ENCODE results near the gene NUDT5.
"Not testable (repeated sequence)": the region's sequence is repeated elsewhere in the genome, so short reads cannot be mapped to it uniquely, and the experiment has no call there.

Gene NUDT5

DNA sequence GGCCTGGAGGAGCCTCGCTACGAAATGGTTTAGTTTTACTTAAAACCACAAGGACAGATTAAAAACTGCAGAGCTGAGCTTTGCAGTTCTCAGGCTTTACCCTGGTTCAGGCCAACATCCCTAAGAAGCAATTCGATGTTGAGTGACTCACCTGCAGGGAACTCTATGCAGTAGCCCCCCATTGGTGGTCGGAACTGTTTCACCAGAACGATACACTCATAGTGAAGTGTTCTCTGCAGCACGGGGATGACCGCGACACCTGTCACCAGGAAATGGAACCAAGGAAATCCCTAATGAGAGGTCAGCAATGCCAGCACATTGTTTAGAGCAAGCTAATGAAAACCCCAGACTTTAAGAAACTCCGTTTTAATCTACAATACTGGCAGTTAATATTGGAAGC, 18.0 kb downstream of the NUDT5 start:
- Histone ChIP-seq H3K4me1 (ENCODE audit: control insufficient read depth, low read length) (no peaks in the 10 kb centered on the region), H3K36me3 (ENCODE audit: control insufficient read depth, low read length) (peaks cover 50% of the 10 kb centered on the region), H4K20me1 (ENCODE audit: control insufficient read depth, insufficient read depth, low read depth, low read length) (no peaks in the 10 kb centered on the region), H3K27ac (ENCODE audit: low read depth, low read length) (no peak overlapping the region), H3F3A (ENCODE audit: control insufficient read depth, insufficient read depth) (no peaks in the 10 kb centered on the region), H3K9me3 (ENCODE audit: control insufficient read depth, insufficient read depth, low read length) (no peaks in the 10 kb centered on the region), H3K4me2 (ENCODE audit: low read length) (no peak overlapping the region), H3K79me2 (ENCODE audit: control insufficient read depth, low read length) (no peaks in the 10 kb centered on the region), H3K4me3 (ENCODE audit: low read length) (no peak overlapping the region), H3K27me3 (ENCODE audit: control insufficient read depth, low read length) (no peaks in the 10 kb centered on the region), H3K9me2 (replicated peaks; ENCODE audit: control insufficient read depth, low read length) (no peaks in the 10 kb centered on the region)
- TF ChIP-seq EZH2phosphoT487 (IDR thresholded peaks at IDR 0.05; ENCODE audit: borderline replicate concordance, low read length), result no peak
- TF ChIP-seq, protein P1, sequence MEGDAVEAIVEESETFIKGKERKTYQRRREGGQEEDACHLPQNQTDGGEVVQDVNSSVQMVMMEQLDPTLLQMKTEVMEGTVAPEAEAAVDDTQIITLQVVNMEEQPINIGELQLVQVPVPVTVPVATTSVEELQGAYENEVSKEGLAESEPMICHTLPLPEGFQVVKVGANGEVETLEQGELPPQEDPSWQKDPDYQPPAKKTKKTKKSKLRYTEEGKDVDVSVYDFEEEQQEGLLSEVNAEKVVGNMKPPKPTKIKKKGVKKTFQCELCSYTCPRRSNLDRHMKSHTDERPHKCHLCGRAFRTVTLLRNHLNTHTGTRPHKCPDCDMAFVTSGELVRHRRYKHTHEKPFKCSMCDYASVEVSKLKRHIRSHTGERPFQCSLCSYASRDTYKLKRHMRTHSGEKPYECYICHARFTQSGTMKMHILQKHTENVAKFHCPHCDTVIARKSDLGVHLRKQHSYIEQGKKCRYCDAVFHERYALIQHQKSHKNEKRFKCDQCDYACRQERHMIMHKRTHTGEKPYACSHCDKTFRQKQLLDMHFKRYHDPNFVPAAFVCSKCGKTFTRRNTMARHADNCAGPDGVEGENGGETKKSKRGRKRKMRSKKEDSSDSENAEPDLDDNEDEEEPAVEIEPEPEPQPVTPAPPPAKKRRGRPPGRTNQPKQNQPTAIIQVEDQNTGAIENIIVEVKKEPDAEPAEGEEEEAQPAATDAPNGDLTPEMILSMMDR (IDR thresholded peaks at IDR 0.05; ENCODE audit: low read depth, low read length, poor library complexity, severe bottlenecking), result no peak

DNA sequence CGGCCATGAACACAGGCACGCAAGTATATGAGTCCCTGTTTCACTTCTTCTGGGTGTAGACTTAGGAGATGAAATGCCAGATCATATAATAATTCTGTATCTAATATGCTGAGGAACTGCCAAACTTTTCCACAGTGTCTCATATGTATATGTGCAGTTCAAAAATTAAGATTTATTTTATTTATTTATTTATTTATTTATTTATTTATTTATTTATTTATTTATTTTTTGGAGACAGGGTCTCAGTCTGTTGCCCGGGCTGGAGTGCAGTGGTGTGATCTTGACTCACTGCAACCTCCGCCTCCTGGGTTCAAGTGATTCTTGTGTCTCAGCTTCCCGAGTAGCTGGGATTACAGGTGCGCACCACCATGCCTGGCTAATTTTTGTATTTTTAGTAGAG, 24.2 kb downstream of the NUDT5 start:
- not testable (repeated sequence) for H3K4me3 ChIP-seq (ENCODE audit: low read length); H3K4me1 ChIP-seq (ENCODE audit: control insufficient read depth, low read length); H3K4me2 ChIP-seq (ENCODE audit: low read length); H3K27me3 ChIP-seq (ENCODE audit: control insufficient read depth, low read length); H4K20me1 ChIP-seq (ENCODE audit: control insufficient read depth, insufficient read depth, low read depth, low read length); H3K27ac ChIP-seq (ENCODE audit: low read depth, low read length); H3F3A ChIP-seq (ENCODE audit: control insufficient read depth, insufficient read depth); H3K9me2 ChIP-seq (replicated peaks; ENCODE audit: control insufficient read depth, low read length); H3K9me3 ChIP-seq (ENCODE audit: control insufficient read depth, insufficient read depth, low read length); H3K79me2 ChIP-seq (ENCODE audit: control insufficient read depth, low read length)
- H3K36me3 ChIP-seq (ENCODE audit: control insufficient read depth, low read length), result peaks cover 66% of the 10 kb centered on the region

DNA sequence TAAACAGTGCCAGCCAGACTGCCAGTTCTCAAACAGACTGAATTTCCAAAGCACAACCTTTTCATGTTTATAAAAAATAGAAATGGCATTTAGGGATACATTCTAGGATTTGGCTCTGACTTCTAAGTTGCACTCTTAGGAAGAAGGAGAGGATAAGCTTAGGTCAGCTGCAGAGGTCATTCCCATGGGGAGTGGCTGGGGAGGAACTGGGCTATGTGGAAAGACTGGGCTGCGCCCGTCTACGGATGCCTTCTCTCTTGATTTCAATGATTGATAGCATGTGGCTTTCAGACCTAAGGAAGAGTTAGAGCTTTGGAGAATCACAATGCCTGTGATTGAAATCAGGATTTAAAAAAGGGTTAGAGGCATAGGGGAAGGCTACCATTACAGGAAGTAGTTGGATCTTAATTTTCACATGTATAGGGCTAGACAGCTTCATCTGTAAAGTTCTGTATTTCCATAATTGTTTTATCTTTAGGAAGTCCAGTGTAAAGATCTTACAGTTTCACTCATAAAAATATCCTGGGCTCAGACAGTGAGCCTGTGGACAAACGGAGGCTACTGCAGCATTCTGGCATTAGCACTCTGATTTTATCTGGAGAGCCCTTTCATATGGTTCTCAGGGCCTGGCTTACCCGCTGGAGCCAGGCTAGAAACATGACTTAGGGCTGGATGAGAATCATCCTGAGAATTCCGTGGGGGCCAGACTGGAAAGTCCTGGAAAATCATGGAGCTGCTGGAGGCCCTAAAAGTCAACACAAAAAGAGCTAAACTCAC, 29.5 kb downstream of the NUDT5 start:
- Histone ChIP-seq H3K79me2 (ENCODE audit: control insufficient read depth, low read length) (no peaks in the 10 kb centered on the region), H3F3A (ENCODE audit: control insufficient read depth, insufficient read depth) (peaks cover 9% of the 10 kb centered on the region; the same call in 1 of the 2 replicates), H3K27me3 (ENCODE audit: control insufficient read depth, low read length) (no peaks in the 10 kb centered on the region), H3K36me3 (ENCODE audit: control insufficient read depth, low read length) (peaks cover 76% of the 10 kb centered on the region), H3K4me3 (ENCODE audit: low read length) (no peak overlapping the region), H3K4me2 (ENCODE audit: low read length) (no peak overlapping the region), H4K20me1 (ENCODE audit: control insufficient read depth, insufficient read depth, low read depth, low read length) (no peaks in the 10 kb centered on the region), H3K9me2 (replicated peaks; ENCODE audit: control insufficient read depth, low read length) (no peaks in the 10 kb centered on the region), H3K27ac (ENCODE audit: low read depth, low read length) (no peak overlapping the region), H3K4me1 (ENCODE audit: control insufficient read depth, low read length) (no peaks in the 10 kb centered on the region), H3K9me3 (ENCODE audit: control insufficient read depth, insufficient read depth, low read length) (no peaks in the 10 kb centered on the region)
- TF ChIP-seq, protein P1 (IDR thresholded peaks at IDR 0.05; ENCODE audit: low read depth, low read length, poor library complexity, severe bottlenecking), result no peak
- no peak for TF ChIP-seq EZH2phosphoT487 (IDR thresholded peaks at IDR 0.05; ENCODE audit: borderline replicate concordance, low read length)

DNA sequence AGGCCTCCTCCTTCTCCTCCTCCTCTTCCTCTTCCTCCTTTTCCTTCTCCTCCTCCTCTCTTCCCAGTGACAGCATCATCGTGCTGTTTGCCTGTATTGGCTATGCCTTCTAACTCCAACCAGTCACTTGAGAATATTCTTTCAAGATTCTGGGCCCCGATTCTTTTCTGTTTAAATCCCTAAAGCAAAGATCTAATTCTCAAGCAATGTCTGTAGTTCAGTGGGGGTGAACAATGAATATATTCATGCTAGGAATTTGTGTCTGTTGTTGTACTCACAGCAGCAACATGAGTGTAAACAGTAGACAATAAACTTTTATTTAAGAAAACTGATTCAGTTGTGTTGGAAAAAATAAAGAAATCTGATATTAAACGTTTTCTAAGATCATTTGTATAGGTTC, 30.7 kb downstream of the NUDT5 start:
- Histone ChIP-seq H4K20me1 (ENCODE audit: control insufficient read depth, insufficient read depth, low read depth, low read length) (no peaks in the 10 kb centered on the region), H3K9me3 (ENCODE audit: control insufficient read depth, insufficient read depth, low read length) (no peaks in the 10 kb centered on the region), H3K36me3 (ENCODE audit: control insufficient read depth, low read length) (peaks cover 71% of the 10 kb centered on the region), H3K27ac (ENCODE audit: low read depth, low read length) (no peak overlapping the region), H3K79me2 (ENCODE audit: control insufficient read depth, low read length) (no peaks in the 10 kb centered on the region), H3K9me2 (replicated peaks; ENCODE audit: control insufficient read depth, low read length) (no peaks in the 10 kb centered on the region), H3K27me3 (ENCODE audit: control insufficient read depth, low read length) (no peaks in the 10 kb centered on the region), H3K4me1 (ENCODE audit: control insufficient read depth, low read length) (no peaks in the 10 kb centered on the region), H3F3A (ENCODE audit: control insufficient read depth, insufficient read depth) (peaks cover 7% of the 10 kb centered on the region; the same call in 1 of the 2 replicates), H3K4me3 (ENCODE audit: low read length) (no peak overlapping the region), H3K4me2 (ENCODE audit: low read length) (no peak overlapping the region)
- TF ChIP-seq, protein P1 (IDR thresholded peaks at IDR 0.05; ENCODE audit: low read depth, low read length, poor library complexity, severe bottlenecking), result no peak
- TF ChIP-seq EZH2phosphoT487 (IDR thresholded peaks at IDR 0.05; ENCODE audit: borderline replicate concordance, low read length), result no peak
